AG04449 (cell line): ENCODE data around the gene ACTN1.

Experiments
- CTCF ChIA-PET: fragments of 350-600 bp; formaldehyde crosslinking; extraction: SDS; loops from one replicate; lab custom pipeline; 2021; ENCODE audit warnings: antibody characterized with exemption; lab: Yijun Ruan, JAX
- POLR2A ChIA-PET: fragments of 400-600, 350-600 bp; formaldehyde crosslinking; extraction: SDS; loops from one replicate; lab custom pipeline; 2020; ENCODE audit warnings: antibody characterized with exemption, inconsistent platforms; lab: Yijun Ruan, JAX
- DNase-seq: peaks from one replicate; pipeline ENCODE4 v3.0.0-alpha.2; 2010; ENCODE audit warnings: low read depth, low spot score
- H3K4me3 ChIP-seq: 2 replicates; pipeline ENCODE4 v1.5.1; 2011; ENCODE audit warnings: low read depth, mild to moderate bottlenecking, control low read depth, low read length
- TF ChIP-seq, protein P1 (sequence below): IDR thresholded peaks from one replicate; pipeline ENCODE4 v1.5.1; 2011; ENCODE audit warnings: mild to moderate bottlenecking, moderate library complexity, low read length, control low read depth, inconsistent platforms; ENCODE audit not compliant: insufficient read depth; ENCODE audit errors: missing control alignments

Gene ACTN1

GRCh38 chr14:68896132-68896531 lies 83.0 kb downstream of the ACTN1 start:
- no peak for DNase-seq
- ChIA-PET POLR2A (no interaction called here), CTCF (interaction anchor here (1.2 to 12.4 kb wide), 3 partner anchors 15 to 213 kb away, joined by 3 to 66 read pairs (median 4); no protein-coding TSS in a partner anchor)
- H3K4me3 ChIP-seq = no peak overlapping the region
- TF ChIP-seq, protein P1, sequence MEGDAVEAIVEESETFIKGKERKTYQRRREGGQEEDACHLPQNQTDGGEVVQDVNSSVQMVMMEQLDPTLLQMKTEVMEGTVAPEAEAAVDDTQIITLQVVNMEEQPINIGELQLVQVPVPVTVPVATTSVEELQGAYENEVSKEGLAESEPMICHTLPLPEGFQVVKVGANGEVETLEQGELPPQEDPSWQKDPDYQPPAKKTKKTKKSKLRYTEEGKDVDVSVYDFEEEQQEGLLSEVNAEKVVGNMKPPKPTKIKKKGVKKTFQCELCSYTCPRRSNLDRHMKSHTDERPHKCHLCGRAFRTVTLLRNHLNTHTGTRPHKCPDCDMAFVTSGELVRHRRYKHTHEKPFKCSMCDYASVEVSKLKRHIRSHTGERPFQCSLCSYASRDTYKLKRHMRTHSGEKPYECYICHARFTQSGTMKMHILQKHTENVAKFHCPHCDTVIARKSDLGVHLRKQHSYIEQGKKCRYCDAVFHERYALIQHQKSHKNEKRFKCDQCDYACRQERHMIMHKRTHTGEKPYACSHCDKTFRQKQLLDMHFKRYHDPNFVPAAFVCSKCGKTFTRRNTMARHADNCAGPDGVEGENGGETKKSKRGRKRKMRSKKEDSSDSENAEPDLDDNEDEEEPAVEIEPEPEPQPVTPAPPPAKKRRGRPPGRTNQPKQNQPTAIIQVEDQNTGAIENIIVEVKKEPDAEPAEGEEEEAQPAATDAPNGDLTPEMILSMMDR = peak; percentile 48

- CTCF ChIA-PET = interaction anchor here (0.9 to 12.4 kb wide), 3 partner anchors 16 to 213 kb away, joined by 3 to 66 read pairs (median 21); no protein-coding TSS in a partner anchor
- POLR2A ChIA-PET = no interaction called here
- TF ChIP-seq, protein P1 = no peak
- no peak for DNase-seq
- no peak overlapping the region for H3K4me3 ChIP-seq
Measured at GRCh38 chr14:68894802-68895703, 84.0 kb downstream of the ACTN1 start.

- H3K4me3 ChIP-seq = no peak overlapping the region
- TF ChIP-seq, protein P1 = no peak
- ChIA-PET POLR2A (no interaction called here), CTCF (interaction anchor here (0.9 to 12.4 kb wide), 3 partner anchors 17 to 213 kb away, joined by 3 to 66 read pairs (median 21); no protein-coding TSS in a partner anchor)
- no peak for DNase-seq
Measured at GRCh38 chr14:68894123-68894522, 85.0 kb downstream of the ACTN1 start.

DNA sequence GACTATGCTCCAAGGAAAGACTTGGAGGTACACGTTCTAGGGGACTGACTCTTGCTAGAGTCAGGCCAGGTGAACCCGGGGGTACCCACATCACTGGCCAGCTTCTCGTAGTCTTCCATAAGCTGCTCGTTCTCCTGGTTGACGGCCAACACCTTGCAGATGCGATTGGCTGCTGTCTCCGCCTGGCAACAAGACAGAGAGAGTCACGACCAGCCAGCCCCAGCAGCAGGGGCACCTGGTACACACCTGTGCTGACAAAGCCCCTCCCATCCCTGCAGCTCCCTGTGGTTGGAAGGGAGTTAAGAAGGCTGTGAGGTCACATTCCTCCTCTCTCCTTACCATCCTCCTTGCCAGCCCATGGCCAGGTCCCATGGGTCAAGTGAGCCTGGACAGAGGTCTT lies 85.5 kb downstream of the ACTN1 start:
- H3K4me3 ChIP-seq = no peak overlapping the region
- no peak for DNase-seq
- ChIA-PET CTCF (interaction anchor here (1.2 to 12.4 kb wide), 5 partner anchors 9 to 214 kb away, joined by 3 to 66 read pairs (median 4); no protein-coding TSS in a partner anchor), POLR2A (no interaction called here)
- TF ChIP-seq, protein P1 = no peak

GRCh38 chr14:68892961-68893360 lies 86.1 kb downstream of the ACTN1 start:
- CTCF ChIA-PET = interaction anchor here (0.5 to 12.4 kb wide), 6 partner anchors 8 to 215 kb away, joined by 3 to 66 read pairs (median 4); no protein-coding TSS in a partner anchor
- POLR2A ChIA-PET = interaction anchor here (1.6 kb wide), 1 partner anchor 85 kb away, joined by 4 read pairs; no protein-coding TSS in a partner anchor
- no peak overlapping the region for H3K4me3 ChIP-seq
- TF ChIP-seq, protein P1 = no peak
- no peak for DNase-seq
